OCI-LY1 (cell line): ENCODE measurements around the gene CCDC186.

Source experiments
- EZH2 ChIP-seq: fragments of 200-600 bp; sonication (generic), shearing (Covaris generic); IDR thresholded peaks from 2 replicates; pipeline ENCODE4 v1.8.0; 2017; ENCODE audit warnings: borderline replicate concordance, mixed run types, mild to moderate bottlenecking, antibody characterized with exemption, low read length, moderate library complexity, mixed read lengths
- TF ChIP-seq, protein P1 (sequence below): fragments of 200-600 bp; sonication (generic), shearing (Covaris generic); IDR thresholded peaks from 2 replicates; pipeline ENCODE4 v1.5.1; 2017; ENCODE audit warnings: mild to moderate bottlenecking, antibody characterized with exemption, low read length, moderate library complexity, mixed read lengths

DNA sequence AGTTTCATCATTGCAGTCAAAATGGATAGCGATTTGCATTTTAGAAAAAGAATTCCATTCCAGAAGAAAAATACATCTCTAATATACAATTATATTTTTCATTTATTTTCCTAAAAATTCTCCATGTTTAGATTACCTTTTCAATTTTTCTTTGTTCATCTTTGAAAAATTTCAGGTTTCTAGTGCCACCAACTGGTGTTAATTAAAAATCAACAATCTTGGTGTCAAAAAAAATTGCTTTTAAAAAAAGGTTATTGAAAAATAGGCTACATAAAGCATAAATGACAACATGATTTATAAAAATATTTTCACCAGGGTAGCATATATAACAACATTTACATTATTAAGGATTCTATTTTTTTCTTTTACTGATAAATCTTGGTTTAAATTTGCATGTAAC, 53.0 kb downstream of the CCDC186 start:
- TF ChIP-seq, protein P1, sequence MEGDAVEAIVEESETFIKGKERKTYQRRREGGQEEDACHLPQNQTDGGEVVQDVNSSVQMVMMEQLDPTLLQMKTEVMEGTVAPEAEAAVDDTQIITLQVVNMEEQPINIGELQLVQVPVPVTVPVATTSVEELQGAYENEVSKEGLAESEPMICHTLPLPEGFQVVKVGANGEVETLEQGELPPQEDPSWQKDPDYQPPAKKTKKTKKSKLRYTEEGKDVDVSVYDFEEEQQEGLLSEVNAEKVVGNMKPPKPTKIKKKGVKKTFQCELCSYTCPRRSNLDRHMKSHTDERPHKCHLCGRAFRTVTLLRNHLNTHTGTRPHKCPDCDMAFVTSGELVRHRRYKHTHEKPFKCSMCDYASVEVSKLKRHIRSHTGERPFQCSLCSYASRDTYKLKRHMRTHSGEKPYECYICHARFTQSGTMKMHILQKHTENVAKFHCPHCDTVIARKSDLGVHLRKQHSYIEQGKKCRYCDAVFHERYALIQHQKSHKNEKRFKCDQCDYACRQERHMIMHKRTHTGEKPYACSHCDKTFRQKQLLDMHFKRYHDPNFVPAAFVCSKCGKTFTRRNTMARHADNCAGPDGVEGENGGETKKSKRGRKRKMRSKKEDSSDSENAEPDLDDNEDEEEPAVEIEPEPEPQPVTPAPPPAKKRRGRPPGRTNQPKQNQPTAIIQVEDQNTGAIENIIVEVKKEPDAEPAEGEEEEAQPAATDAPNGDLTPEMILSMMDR: peak; percentile 20; the same call in 1 of the 2 replicates
- TF ChIP-seq EZH2: no peak
